Trophoblast cell (in vitro differentiated cells and primary cell): ENCODE results near the gene NDUFB6.
"Not testable (repeated sequence)": the region's sequence is repeated elsewhere in the genome, so short reads cannot be mapped to it uniquely, and the experiment has no call there.

Source experiments
- DNase-seq, 2 donors: peaks; one replicate each; pipeline ENCODE4 v3.0.0-alpha.2; 2016
- H2AFZ ChIP-seq: 2 replicates; pipeline ENCODE4 v1.6.1; 2013; ENCODE audit warnings: low read length, moderate library complexity, mild to moderate bottlenecking; ENCODE audit not compliant: insufficient read depth, poor library complexity
- H2AK5ac ChIP-seq: 2 replicates; pipeline ENCODE4 v1.6.1; 2013; ENCODE audit warnings: mild to moderate bottlenecking, low read length
- H2BK120ac ChIP-seq: 2 replicates; pipeline ENCODE4 v1.6.1; 2013; ENCODE audit warnings: low read length, mild to moderate bottlenecking, moderate library complexity; ENCODE audit not compliant: insufficient read depth, poor library complexity
- H2BK12ac ChIP-seq: 2 replicates; pipeline ENCODE4 v1.6.1; 2013; ENCODE audit warnings: mild to moderate bottlenecking, low read length, moderate library complexity
- H2BK5ac ChIP-seq: 2 replicates; pipeline ENCODE4 v1.6.1; 2013; ENCODE audit warnings: low read length, low read depth, moderate library complexity, mild to moderate bottlenecking; ENCODE audit not compliant: poor library complexity
- H3K14ac ChIP-seq: 2 replicates; pipeline ENCODE4 v1.6.1; 2013; ENCODE audit warnings: mild to moderate bottlenecking, low read length
- H3K18ac ChIP-seq: 2 replicates; pipeline ENCODE4 v1.6.1; 2013; ENCODE audit warnings: mild to moderate bottlenecking, low read length
- H3K23ac ChIP-seq: 2 replicates; pipeline ENCODE4 v1.6.1; 2013; ENCODE audit warnings: low read length
- H3K27ac ChIP-seq: 2 replicates; pipeline ENCODE4 v1.5.1; 2013; ENCODE audit warnings: low read depth, mild to moderate bottlenecking, inconsistent platforms, low read length, moderate library complexity
- H3K27me3 ChIP-seq: 2 replicates; pipeline ENCODE4 v1.6.1; 2013; ENCODE audit warnings: inconsistent platforms, mild to moderate bottlenecking, low read length, moderate library complexity; ENCODE audit not compliant: insufficient read depth
- H3K36me3 ChIP-seq, 2 experiments: 1 replicate in 1 of 2; 2 replicates in 1 of 2; pipeline ENCODE4 v1.6.1; 2013; ENCODE audit warnings: low read length in 2 of 2, mild to moderate bottlenecking in 2 of 2, moderate library complexity in 1 of 2; ENCODE audit not compliant: insufficient read depth in 2 of 2, control insufficient read depth in 1 of 2
- H3K4ac ChIP-seq: 2 replicates; pipeline ENCODE4 v1.6.1; 2013; ENCODE audit warnings: low read depth, mild to moderate bottlenecking, low read length, moderate library complexity
- H3K4me1 ChIP-seq, 2 experiments: 1 replicate in 1 of 2; 2 replicates in 1 of 2; pipeline ENCODE4 v1.6.1; 2013; ENCODE audit warnings: low read length in 2 of 2, mild to moderate bottlenecking in 2 of 2, moderate library complexity in 1 of 2; ENCODE audit not compliant: insufficient read depth in 2 of 2, control insufficient read depth in 1 of 2
- H3K4me2 ChIP-seq: 2 replicates; pipeline ENCODE4 v1.6.1; 2013; ENCODE audit warnings: inconsistent platforms, mild to moderate bottlenecking, low read length, moderate library complexity
- H3K4me3 ChIP-seq: 2 replicates; pipeline ENCODE4 v1.5.1; 2013; ENCODE audit warnings: mild to moderate bottlenecking, low read depth, low read length, inconsistent platforms
- H3K79me1 ChIP-seq: one replicate; pipeline ENCODE4 v1.6.1; 2013; ENCODE audit warnings: low read length
- H3K79me2 ChIP-seq: 2 replicates; pipeline ENCODE4 v1.6.1; 2013; ENCODE audit warnings: low read length, mild to moderate bottlenecking; ENCODE audit not compliant: control insufficient read depth, insufficient read depth, poor library complexity
- H3K9ac ChIP-seq: 2 replicates; pipeline ENCODE4 v1.6.1; 2013; ENCODE audit warnings: mild to moderate bottlenecking, low read length
- H3K9me3 ChIP-seq: 2 replicates; pipeline ENCODE4 v1.6.1; 2013; ENCODE audit warnings: low read depth, mild to moderate bottlenecking, control low read depth, inconsistent platforms, low read length; ENCODE audit not compliant: insufficient read depth
- H4K12ac ChIP-seq: 2 replicates; pipeline ENCODE4 v1.6.1; 2013; ENCODE audit warnings: low read depth, mild to moderate bottlenecking, low read length, moderate library complexity
- H4K8ac ChIP-seq: 2 replicates; pipeline ENCODE4 v1.6.1; 2013; ENCODE audit warnings: low read depth, mild to moderate bottlenecking, low read length, moderate library complexity
- H4K91ac ChIP-seq: one replicate; pipeline ENCODE4 v1.6.1; 2013; ENCODE audit warnings: low read depth, mild to moderate bottlenecking, low read length, moderate library complexity
- WGBS: extraction: QIAGEN DNeasy Blood & Tissue Kit; methylation state at CpG from one replicate; pipeline ENCODE4 v1.1.7; 2013; ENCODE audit warnings: missing lambda C conversion rate; ENCODE audit not compliant: insufficient read length, insufficient coverage; ENCODE audit errors: extremely low coverage; 5-methylcytosine and 5-hydroxymethylcytosine counted together

The NDUFB6 gene

GRCh38 chr9:32550562-32551275 is 22.2 kb downstream of the NDUFB6 start:
- H3K18ac ChIP-seq: peak overlapping the region; percentile 81

GRCh38 chr9:32550150-32550561 is 22.8 kb downstream of the NDUFB6 start:
- DNase-seq: no peak
- peak overlapping the region; percentile 81 for H3K18ac ChIP-seq
- H4K8ac ChIP-seq: peak overlapping the region; percentile 48
- H2AK5ac ChIP-seq: peak overlapping the region; percentile 28
- peak overlapping the region; percentile 96 for H3K4me3 ChIP-seq
- H3K27ac ChIP-seq: peak overlapping the region; percentile 65
- H3K79me2 ChIP-seq: peaks cover 14% of the 10 kb centered on the region
- peaks cover 2 to 5% of the 10 kb centered on the region in 2 experiments for H3K36me3 ChIP-seq
- no CpG with 5 or more reads among the region's 10 CpGs for WGBS
- no peaks in the 10 kb centered on the region for H3K4me1 ChIP-seq
- H3K27me3 ChIP-seq: no peaks in the 10 kb centered on the region
- peaks cover 16% of the 10 kb centered on the region for H3K79me1 ChIP-seq
- H3K14ac ChIP-seq: peak overlapping the region; percentile 77
- peak overlapping the region; percentile 58 for H2BK5ac ChIP-seq
- H3K4me2 ChIP-seq: peak overlapping the region; percentile 83
- H4K91ac ChIP-seq: no peak overlapping the region
- H3K4ac ChIP-seq: peak overlapping the region; percentile 53
- peak overlapping the region; percentile 90 for H3K9ac ChIP-seq
- peak overlapping the region; percentile 42 for H2AFZ ChIP-seq
- no peaks in the 10 kb centered on the region for H3K9me3 ChIP-seq
- H3K23ac ChIP-seq: no peak overlapping the region
- no peak overlapping the region for H2BK12ac ChIP-seq
- peak overlapping the region; percentile 21 for H2BK120ac ChIP-seq
- peak overlapping the region; percentile 50 for H4K12ac ChIP-seq

More at GRCh38 chr9:32550562-32551275, 22.2 kb downstream of the NDUFB6 start:
- Histone ChIP-seq H3K9me3 (no peaks in the 10 kb centered on the region), H3K79me1 (peaks cover 16% of the 10 kb centered on the region), H3K4ac (peak overlapping the region; percentile 53), H3K9ac (peak overlapping the region; percentile 90), H3K36me3 (peaks cover 2 to 5% of the 10 kb centered on the region in 2 experiments), H3K27me3 (no peaks in the 10 kb centered on the region), H4K91ac (no peak overlapping the region), H4K12ac (peak overlapping the region; percentile 50), H3K4me3 (peak overlapping the region; percentile 96), H3K14ac (peak overlapping the region; percentile 77), H3K79me2 (peaks cover 14% of the 10 kb centered on the region), H3K27ac (peak overlapping the region; percentile 65), H2BK5ac (peak overlapping the region; percentile 58), H2BK120ac (peak overlapping the region; percentile 25), H3K23ac (no peak overlapping the region), H2AK5ac (peak overlapping the region; percentile 28), H2BK12ac (no peak overlapping the region), H3K4me1 (no peaks in the 10 kb centered on the region), H3K4me2 (peak overlapping the region; percentile 99), H4K8ac (peak overlapping the region; percentile 81), H2AFZ (peak overlapping the region; percentile 42)
- no CpG with 5 or more reads among the region's 75 CpGs for WGBS
- peak; percentile 76 to 90 for DNase-seq

GRCh38 chr9:32548213-32548612 is 24.7 kb downstream of the NDUFB6 start:
- Histone ChIP-seq H3K79me1 (peaks cover 16% of the 10 kb centered on the region), H3K79me2 (peaks cover 14% of the 10 kb centered on the region), H3K4ac (peak overlapping the region; percentile 99)
- WGBS: no CpG with 5 or more reads among the region's 20 CpGs
- H2BK120ac ChIP-seq, DNase-seq, H3K14ac ChIP-seq, H2BK5ac ChIP-seq, H3K27me3 ChIP-seq, H3K18ac ChIP-seq, H3K23ac ChIP-seq, H3K4me2 ChIP-seq, H2AK5ac ChIP-seq, H4K91ac ChIP-seq, H2AFZ ChIP-seq, H3K4me3 ChIP-seq, H3K9me3 ChIP-seq, H3K27ac ChIP-seq, H3K36me3 ChIP-seq, H2BK12ac ChIP-seq, H3K4me1 ChIP-seq, H4K8ac ChIP-seq, H3K9ac ChIP-seq, H4K12ac ChIP-seq: not testable (repeated sequence)

GRCh38 chr9:32545884-32546283 is 27.1 kb downstream of the NDUFB6 start:
- Histone ChIP-seq H3K4me3 (no peak overlapping the region), H3K18ac (no peak overlapping the region), H3K36me3 (peaks cover 5 to 14% of the 10 kb centered on the region in 2 experiments), H3K79me2 (peaks cover 12% of the 10 kb centered on the region), H3K27ac (no peak overlapping the region), H3K9me3 (no peaks in the 10 kb centered on the region), H3K27me3 (no peaks in the 10 kb centered on the region), H3K4me2 (no peak overlapping the region), H2AFZ (no peak overlapping the region), H2BK5ac (no peak overlapping the region), H2BK120ac (no peak overlapping the region), H3K79me1 (peaks cover 4% of the 10 kb centered on the region), H2AK5ac (no peak overlapping the region), H3K4ac (no peak overlapping the region), H3K9ac (no peak overlapping the region), H4K8ac (no peak overlapping the region), H3K23ac (no peak overlapping the region), H4K12ac (no peak overlapping the region), H3K14ac (no peak overlapping the region), H2BK12ac (no peak overlapping the region), H4K91ac (no peak overlapping the region), H3K4me1 (no peaks in the 10 kb centered on the region)
- no CpG with 5 or more reads among the region's 1 CpG for WGBS
- no peak for DNase-seq
